Measurements from ENCODE around the gene ZSCAN12.
A peak's percentile ranks its signal among the peaks of the same experiment; 100 is the strongest.

ZSCAN12 gene

GRCh38 chr6:28395918-28396317 is 3.6 kb downstream of the ZSCAN12 start:
- H3K9me3 ChIP-seq (ENCODE audit: control insufficient read depth, low read length) = peaks cover 4% of the 10 kb centered on the region
- peaks cover 71% of the 10 kb centered on the region for H3K36me3 ChIP-seq (ENCODE audit: control insufficient read depth, insufficient read depth, low read length)
- 88% methylated on average over 1 of the region's 4 CpGs; no CpG with 5 or more reads in 1 of the 2 experiments for WGBS, 2 experiments (ENCODE audit: insufficient coverage in 2 of 2)
- peaks cover 5% of the 10 kb centered on the region for H3K4me1 ChIP-seq (ENCODE audit: control insufficient read depth, insufficient read depth, low read length, poor library complexity, severe bottlenecking)
- no peak overlapping the region for H3K4me3 ChIP-seq (ENCODE audit: extremely low read depth, insufficient read depth, low read length, poor library complexity, severe bottlenecking)
- no peak overlapping the region for H3K27ac ChIP-seq (ENCODE audit: low read depth, low read length, severe bottlenecking)

- H3K9me3 ChIP-seq (ENCODE audit: control insufficient read depth, low read length) = peaks cover 5% of the 10 kb centered on the region
- H3K27ac ChIP-seq (ENCODE audit: low read depth, low read length, severe bottlenecking) = no peak overlapping the region
- peaks cover 5% of the 10 kb centered on the region for H3K4me1 ChIP-seq (ENCODE audit: control insufficient read depth, insufficient read depth, low read length, poor library complexity, severe bottlenecking)
- peaks cover 90% of the 10 kb centered on the region for H3K36me3 ChIP-seq (ENCODE audit: control insufficient read depth, insufficient read depth, low read length)
- H3K4me3 ChIP-seq (ENCODE audit: extremely low read depth, insufficient read depth, low read length, poor library complexity, severe bottlenecking) = no peak overlapping the region
- WGBS, 2 experiments (ENCODE audit: insufficient coverage in 2 of 2) = 68 to 77% methylated on average over 4 to 5 of the region's 5 CpGs
Measured at GRCh38 chr6:28393912-28394662, 5.5 kb downstream of the ZSCAN12 start.

GRCh38 chr6:28390688-28391087 is 8.9 kb downstream of the ZSCAN12 start:
- peaks cover 85% of the 10 kb centered on the region for H3K36me3 ChIP-seq (ENCODE audit: control insufficient read depth, insufficient read depth, low read length)
- 93 to 100% methylated on average over 4 to 5 of the region's 8 CpGs for WGBS, 2 experiments (ENCODE audit: insufficient coverage in 2 of 2)
- no peak overlapping the region for H3K4me3 ChIP-seq (ENCODE audit: extremely low read depth, insufficient read depth, low read length, poor library complexity, severe bottlenecking)
- peaks cover 5% of the 10 kb centered on the region for H3K9me3 ChIP-seq (ENCODE audit: control insufficient read depth, low read length)
- no peaks in the 10 kb centered on the region for H3K4me1 ChIP-seq (ENCODE audit: control insufficient read depth, insufficient read depth, low read length, poor library complexity, severe bottlenecking)
- no peak overlapping the region for H3K27ac ChIP-seq (ENCODE audit: low read depth, low read length, severe bottlenecking)

GRCh38 chr6:28384143-28384533 is 15.4 kb downstream of the ZSCAN12 start:
- H3K4me3 ChIP-seq (ENCODE audit: extremely low read depth, insufficient read depth, low read length, poor library complexity, severe bottlenecking) = no peak overlapping the region
- no peak overlapping the region for H3K27ac ChIP-seq (ENCODE audit: low read depth, low read length, severe bottlenecking)
- H3K36me3 ChIP-seq (ENCODE audit: control insufficient read depth, insufficient read depth, low read length) = peaks cover 65% of the 10 kb centered on the region

GRCh38 chr6:28383235-28384142 is 16.1 kb downstream of the ZSCAN12 start:
- peaks cover 63% of the 10 kb centered on the region for H3K36me3 ChIP-seq (ENCODE audit: control insufficient read depth, insufficient read depth, low read length)
- peaks cover 17% of the 10 kb centered on the region for H3K9me3 ChIP-seq (ENCODE audit: control insufficient read depth, low read length)
- H3K4me3 ChIP-seq (ENCODE audit: extremely low read depth, insufficient read depth, low read length, poor library complexity, severe bottlenecking) = peak overlapping the region; percentile 41
- no peaks in the 10 kb centered on the region for H3K4me1 ChIP-seq (ENCODE audit: control insufficient read depth, insufficient read depth, low read length, poor library complexity, severe bottlenecking)
- peak overlapping the region; percentile 58 for H3K27ac ChIP-seq (ENCODE audit: low read depth, low read length, severe bottlenecking)
- 11 to 15% methylated on average over 24 to 29 of the region's 31 CpGs for WGBS, 2 experiments (ENCODE audit: insufficient coverage in 2 of 2)

More at GRCh38 chr6:28384143-28384533, 15.4 kb downstream of the ZSCAN12 start:
- peaks cover 14% of the 10 kb centered on the region for H3K9me3 ChIP-seq (ENCODE audit: control insufficient read depth, low read length)
- no peaks in the 10 kb centered on the region for H3K4me1 ChIP-seq (ENCODE audit: control insufficient read depth, insufficient read depth, low read length, poor library complexity, severe bottlenecking)
- WGBS, 2 experiments (ENCODE audit: insufficient coverage in 2 of 2) = 40 to 80% methylated on average over 1 of the region's 2 CpGs

- no CpG with 5 or more reads among the region's 2 CpGs for WGBS, 2 experiments (ENCODE audit: insufficient coverage in 2 of 2)
- no peak overlapping the region for H3K27ac ChIP-seq (ENCODE audit: low read depth, low read length, severe bottlenecking)
- peaks cover 61% of the 10 kb centered on the region for H3K36me3 ChIP-seq (ENCODE audit: control insufficient read depth, insufficient read depth, low read length)
- no peak overlapping the region for H3K4me3 ChIP-seq (ENCODE audit: extremely low read depth, insufficient read depth, low read length, poor library complexity, severe bottlenecking)
- no peaks in the 10 kb centered on the region for H3K4me1 ChIP-seq (ENCODE audit: control insufficient read depth, insufficient read depth, low read length, poor library complexity, severe bottlenecking)
- peaks cover 17% of the 10 kb centered on the region for H3K9me3 ChIP-seq (ENCODE audit: control insufficient read depth, low read length)
Measured at GRCh38 chr6:28380381-28380780, 19.2 kb downstream of the ZSCAN12 start.

GRCh38 chr6:28378644-28379043 is 20.9 kb downstream of the ZSCAN12 start:
- Histone ChIP-seq H3K36me3 (ENCODE audit: control insufficient read depth, insufficient read depth, low read length) (peaks cover 57% of the 10 kb centered on the region), H3K9me3 (ENCODE audit: control insufficient read depth, low read length) (peaks cover 17% of the 10 kb centered on the region), H3K27ac (ENCODE audit: low read depth, low read length, severe bottlenecking) (no peak overlapping the region), H3K4me1 (ENCODE audit: control insufficient read depth, insufficient read depth, low read length, poor library complexity, severe bottlenecking) (no peaks in the 10 kb centered on the region), H3K4me3 (ENCODE audit: extremely low read depth, insufficient read depth, low read length, poor library complexity, severe bottlenecking) (no peak overlapping the region)

- H3K36me3 ChIP-seq (ENCODE audit: control insufficient read depth, insufficient read depth, low read length) = peaks cover 57% of the 10 kb centered on the region
- H3K27ac ChIP-seq (ENCODE audit: low read depth, low read length, severe bottlenecking) = no peak overlapping the region
- no CpG with 5 or more reads among the region's 1 CpG for WGBS, 2 experiments (ENCODE audit: insufficient coverage in 2 of 2)
- peaks cover 17% of the 10 kb centered on the region for H3K9me3 ChIP-seq (ENCODE audit: control insufficient read depth, low read length)
- no peak overlapping the region for H3K4me3 ChIP-seq (ENCODE audit: extremely low read depth, insufficient read depth, low read length, poor library complexity, severe bottlenecking)
- no peaks in the 10 kb centered on the region for H3K4me1 ChIP-seq (ENCODE audit: control insufficient read depth, insufficient read depth, low read length, poor library complexity, severe bottlenecking)
Measured at GRCh38 chr6:28377879-28378278, 21.7 kb downstream of the ZSCAN12 start.

GRCh38 chr6:28373925-28374324 is 25.6 kb downstream of the ZSCAN12 start:
- H3K9me3 ChIP-seq (ENCODE audit: control insufficient read depth, low read length) = peaks cover 1% of the 10 kb centered on the region
- WGBS, 2 experiments (ENCODE audit: insufficient coverage in 2 of 2) = no CpG with 5 or more reads among the region's 1 CpG
- H3K36me3 ChIP-seq (ENCODE audit: control insufficient read depth, insufficient read depth, low read length) = peaks cover 20% of the 10 kb centered on the region
- no peak overlapping the region for H3K27ac ChIP-seq (ENCODE audit: low read depth, low read length, severe bottlenecking)
- H3K4me3 ChIP-seq (ENCODE audit: extremely low read depth, insufficient read depth, low read length, poor library complexity, severe bottlenecking) = no peak overlapping the region
- no peaks in the 10 kb centered on the region for H3K4me1 ChIP-seq (ENCODE audit: control insufficient read depth, insufficient read depth, low read length, poor library complexity, severe bottlenecking)

GRCh38 chr6:28371706-28372451 is 27.7 kb downstream of the ZSCAN12 start:
- 81 to 95% methylated on average over 3 to 5 of the region's 9 CpGs for WGBS, 2 experiments (ENCODE audit: insufficient coverage in 2 of 2)

More at GRCh38 chr6:28371706-28372451, 27.7 kb downstream of the ZSCAN12 start:
- Histone ChIP-seq H3K9me3 (ENCODE audit: control insufficient read depth, low read length) (no peaks in the 10 kb centered on the region), H3K4me3 (ENCODE audit: extremely low read depth, insufficient read depth, low read length, poor library complexity, severe bottlenecking) (no peak overlapping the region), H3K36me3 (ENCODE audit: control insufficient read depth, insufficient read depth, low read length) (peaks cover 6% of the 10 kb centered on the region), H3K4me1 (ENCODE audit: control insufficient read depth, insufficient read depth, low read length, poor library complexity, severe bottlenecking) (no peaks in the 10 kb centered on the region), H3K27ac (ENCODE audit: low read depth, low read length, severe bottlenecking) (no peak overlapping the region)

All from mesodermal cell (in vitro differentiated cells).